Left ventricle myocardium inferior (tissue), 1 donor: ENCODE measurements around the gene RARG. TPM values are rescaled to one million over a fixed set of nuclear protein-coding genes. Genes with fewer than 3 reads are reported as not detected.

ENCODE experiments used
- DNase-seq: peaks from one replicate; pipeline ENCODE4 v3.0.0-alpha.2; 2020
- H3K27ac ChIP-seq: fragments of 200-600 bp; replicated peaks from 2 replicates; pipeline ENCODE4 v1.8.0; 2021
- H3K27me3 ChIP-seq: fragments of 200-600 bp; 2 replicates; pipeline ENCODE4 v1.8.0; 2021; ENCODE audit warnings: low read depth
- H3K36me3 ChIP-seq: fragments of 200-600 bp; 2 replicates; pipeline ENCODE4 v1.8.0; 2021
- H3K4me1 ChIP-seq: fragments of 200-600 bp; 2 replicates; pipeline ENCODE4 v1.8.0; 2021
- H3K4me3 ChIP-seq: fragments of 200-600 bp; 2 replicates; pipeline ENCODE4 v1.8.0; 2021; ENCODE audit warnings: mild to moderate bottlenecking, moderate library complexity
- H3K9me3 ChIP-seq: fragments of 200-600 bp; replicated peaks from 2 replicates; pipeline ENCODE4 v1.8.0; 2021
- CTCF ChIP-seq: fragments of 200-600 bp; IDR thresholded peaks from 2 replicates; pipeline ENCODE4 v1.8.0; 2021; ENCODE audit warnings: antibody characterized with exemption, mild to moderate bottlenecking, borderline replicate concordance
- intact Hi-C: fragments of 100-400 bp; cut with micrococcal nuclease; formaldehyde crosslinking; loops from one replicate; pipeline ENCODE4 v1.11.0; 2022
- total RNA-seq: library from RNA; stranded (reverse); fragmentation: NEBNext Ultra II Directional; extraction: Animal tissue kit (Norgen Biotek cat#: 25700); gene quantifications from one replicate; pipeline ENCODE4 v1.2.1, GENCODE V29; 2021
- donor health status: DM: no; HTN: yes; CAD: no; lungs with severe emphysema.

Gene RARG
- total RNA-seq, 1 donor from 2014 or later = 14.9 TPM

- H3K4me3 ChIP-seq = no peak overlapping the region
- intact Hi-C loops = no loop called here
- no peak overlapping the region for H3K27ac ChIP-seq
- TF ChIP-seq CTCF = no peak
- H3K9me3 ChIP-seq = no peaks in the 10 kb centered on the region
- H3K27me3 ChIP-seq = no peaks in the 10 kb centered on the region
- no peak for DNase-seq
- peaks cover 45% of the 10 kb centered on the region for H3K4me1 ChIP-seq
- no peaks in the 10 kb centered on the region for H3K36me3 ChIP-seq
These were observed 4.2 kb downstream of the RARG start for GRCh38 chr12:53227836-53228235.

GRCh38 chr12:53227341-53227740 lies 4.7 kb downstream of the RARG start:
- Histone ChIP-seq H3K4me3 (no peak overlapping the region), H3K36me3 (no peaks in the 10 kb centered on the region), H3K27me3 (no peaks in the 10 kb centered on the region), H3K9me3 (no peaks in the 10 kb centered on the region), H3K27ac (no peak overlapping the region), H3K4me1 (peaks cover 45% of the 10 kb centered on the region)
- intact Hi-C loops = no loop called here
- DNase-seq = no peak
- TF ChIP-seq CTCF = no peak

GRCh38 chr12:53226815-53227214 lies 5.2 kb downstream of the RARG start:
- H3K27me3 ChIP-seq = no peaks in the 10 kb centered on the region
- intact Hi-C loops = no loop called here
- peaks cover 45% of the 10 kb centered on the region for H3K4me1 ChIP-seq
- no peak overlapping the region for H3K4me3 ChIP-seq
- H3K36me3 ChIP-seq = no peaks in the 10 kb centered on the region
- no peak overlapping the region for H3K27ac ChIP-seq
- no peaks in the 10 kb centered on the region for H3K9me3 ChIP-seq
- no peak for TF ChIP-seq CTCF
- no peak for DNase-seq

- Histone ChIP-seq H3K4me1 (peaks cover 40% of the 10 kb centered on the region), H3K27ac (peak overlapping the region; percentile 100), H3K9me3 (no peaks in the 10 kb centered on the region), H3K27me3 (no peaks in the 10 kb centered on the region), H3K36me3 (no peaks in the 10 kb centered on the region), H3K4me3 (no peak overlapping the region)
- intact Hi-C loops = no loop called here
- no peak for DNase-seq
- TF ChIP-seq CTCF = no peak
These were observed 6.2 kb downstream of the RARG start for GRCh38 chr12:53225635-53226424.

GRCh38 chr12:53224897-53225634 lies 6.9 kb downstream of the RARG start:
- Histone ChIP-seq H3K27ac (peak overlapping the region; percentile 100), H3K4me1 (peaks cover 44% of the 10 kb centered on the region), H3K36me3 (no peaks in the 10 kb centered on the region), H3K4me3 (no peak overlapping the region), H3K27me3 (no peaks in the 10 kb centered on the region), H3K9me3 (no peaks in the 10 kb centered on the region)
- DNase-seq = no peak
- intact Hi-C loops = no loop called here
- TF ChIP-seq CTCF = no peak
